ENCODE data around the gene ADAM22.

The ADAM22 gene

DNA sequence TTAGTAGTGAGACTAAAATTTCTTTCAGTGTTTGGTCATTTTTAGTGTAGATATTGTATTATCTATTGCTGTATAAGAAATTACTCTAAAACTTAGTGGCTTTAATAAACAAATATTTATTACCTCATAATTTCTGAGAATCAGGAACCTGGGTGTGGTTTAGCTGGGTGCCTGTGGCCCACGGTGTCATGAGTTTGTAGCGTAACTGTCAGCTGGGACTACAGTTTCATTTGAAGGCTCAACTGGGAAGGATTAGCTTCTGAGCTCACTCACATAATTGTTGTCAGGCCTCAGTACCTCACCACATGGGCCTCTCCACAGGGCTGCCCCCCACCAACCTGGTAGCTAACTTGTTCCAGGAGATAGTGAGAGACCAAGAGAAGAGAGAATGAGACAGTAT is 187.3 kb downstream of the ADAM22 start:
- H3K4me2 ChIP-seq (ENCODE audit: insufficient read depth, low read length), result no peak overlapping the region
- no peaks in the 10 kb centered on the region for H4K20me1 ChIP-seq (ENCODE audit: insufficient read depth, low read length)
- H3K36me3 ChIP-seq (ENCODE audit: insufficient read depth, low read length), result no peaks in the 10 kb centered on the region
- no peaks in the 10 kb centered on the region for H3K79me2 ChIP-seq (ENCODE audit: insufficient read depth, low read length)
- no peak overlapping the region for H3K4me3 ChIP-seq (ENCODE audit: low read depth in 1 of 2, low read length in 2 of 2)
- DNase-seq, result no peak
- no peaks in the 10 kb centered on the region for H3K9me3 ChIP-seq (ENCODE audit: insufficient read depth, low read length, severe bottlenecking)
- no peak overlapping the region for H2AFZ ChIP-seq (ENCODE audit: low read depth, low read length)
- ATAC-seq (ENCODE audit: insufficient read depth, low read depth), result no peak
- H3K4me1 ChIP-seq (ENCODE audit: insufficient read depth, low read length), result no peaks in the 10 kb centered on the region
- TF ChIP-seq CTCF (IDR thresholded peaks at IDR 0.05; ENCODE audit: borderline replicate concordance, extremely low read depth, low read length, poor library complexity, severe bottlenecking) (no peak), EZH2 (IDR thresholded peaks at IDR 0.05; ENCODE audit: borderline replicate concordance, low read depth, low read length, severe bottlenecking) (no peak)
- no peak overlapping the region for H3K27ac ChIP-seq (ENCODE audit: low read length)
- no peaks in the 10 kb centered on the region for H3K27me3 ChIP-seq (ENCODE audit: insufficient read depth, low read length, poor library complexity)
- H3K9ac ChIP-seq (ENCODE audit: low read depth, low read length), result no peak overlapping the region

- DNase-seq (no peak), ATAC-seq (ENCODE audit: insufficient read depth, low read depth) (no peak)
- Histone ChIP-seq H3K36me3 (ENCODE audit: insufficient read depth, low read length) (0 out of 2 replicates have a peak, but pooled peaks cover 3% of the 10 kb centered on the region), H3K27me3 (ENCODE audit: insufficient read depth, low read length, poor library complexity) (no peaks in the 10 kb centered on the region), H3K9ac (ENCODE audit: low read depth, low read length) (no peak overlapping the region), H3K4me1 (ENCODE audit: insufficient read depth, low read length) (no peaks in the 10 kb centered on the region), H3K4me3 (ENCODE audit: low read depth in 1 of 2, low read length in 2 of 2) (no peak overlapping the region), H3K79me2 (ENCODE audit: insufficient read depth, low read length) (no peaks in the 10 kb centered on the region), H2AFZ (ENCODE audit: low read depth, low read length) (no peak overlapping the region), H3K9me3 (ENCODE audit: insufficient read depth, low read length, severe bottlenecking) (no peaks in the 10 kb centered on the region), H4K20me1 (ENCODE audit: insufficient read depth, low read length) (no peaks in the 10 kb centered on the region), H3K27ac (ENCODE audit: low read length) (no peak overlapping the region), H3K4me2 (ENCODE audit: insufficient read depth, low read length) (no peak overlapping the region)
- no peak for TF ChIP-seq CTCF (IDR thresholded peaks at IDR 0.05; ENCODE audit: borderline replicate concordance, extremely low read depth, low read length, poor library complexity, severe bottlenecking)
- no peak for TF ChIP-seq EZH2 (IDR thresholded peaks at IDR 0.05; ENCODE audit: borderline replicate concordance, low read depth, low read length, severe bottlenecking)
These were observed 193.7 kb downstream of the ADAM22 start for GRCh38 chr7:88127637-88128290.

GRCh38 chr7:88132725-88133124 is 198.7 kb downstream of the ADAM22 start:
- DNase-seq (no peak), ATAC-seq (ENCODE audit: insufficient read depth, low read depth) (no peak)
- no peak overlapping the region for H3K9ac ChIP-seq (ENCODE audit: low read depth, low read length)
- no peak overlapping the region for H2AFZ ChIP-seq (ENCODE audit: low read depth, low read length)
- H3K9me3 ChIP-seq (ENCODE audit: insufficient read depth, low read length, severe bottlenecking), result no peaks in the 10 kb centered on the region
- H3K27me3 ChIP-seq (ENCODE audit: insufficient read depth, low read length, poor library complexity), result no peaks in the 10 kb centered on the region
- H3K4me3 ChIP-seq (ENCODE audit: low read depth in 1 of 2, low read length in 2 of 2), result no peak overlapping the region
- H3K36me3 ChIP-seq (ENCODE audit: insufficient read depth, low read length), result 0 out of 2 replicates have a peak, but pooled peaks cover 3% of the 10 kb centered on the region
- H4K20me1 ChIP-seq (ENCODE audit: insufficient read depth, low read length), result no peaks in the 10 kb centered on the region
- no peaks in the 10 kb centered on the region for H3K4me1 ChIP-seq (ENCODE audit: insufficient read depth, low read length)
- H3K79me2 ChIP-seq (ENCODE audit: insufficient read depth, low read length), result no peaks in the 10 kb centered on the region
- TF ChIP-seq CTCF (IDR thresholded peaks at IDR 0.05; ENCODE audit: borderline replicate concordance, extremely low read depth, low read length, poor library complexity, severe bottlenecking), result no peak
- no peak for TF ChIP-seq EZH2 (IDR thresholded peaks at IDR 0.05; ENCODE audit: borderline replicate concordance, low read depth, low read length, severe bottlenecking)
- H3K4me2 ChIP-seq (ENCODE audit: insufficient read depth, low read length), result no peak overlapping the region
- H3K27ac ChIP-seq (ENCODE audit: low read length), result no peak overlapping the region
